ENCODE results near the gene SV2A.

DNA sequence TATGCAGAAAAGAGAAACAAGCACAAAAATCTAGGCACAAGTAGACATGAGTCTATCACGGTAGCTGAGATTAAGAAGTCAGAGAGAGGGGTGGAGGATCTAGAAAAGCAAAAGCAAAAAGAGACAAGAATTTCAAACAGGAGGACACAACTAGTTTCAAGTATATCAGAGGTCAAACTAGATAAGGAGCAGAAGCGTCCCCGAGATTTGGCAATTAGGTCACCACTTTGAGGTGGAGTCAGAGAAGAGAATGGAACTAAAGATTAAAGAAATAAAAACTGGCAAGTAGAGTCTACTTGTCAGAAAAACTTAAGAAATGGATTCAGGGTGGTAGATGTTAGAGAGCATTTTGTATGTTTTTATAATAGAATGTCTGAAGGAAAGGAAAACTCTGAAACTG lies 7.7 kb upstream of the SV2A start:
- no peak for TF ChIP-seq GATA2 (IDR thresholded peaks at IDR 0.05; ENCODE audit: low read depth, low read length)
- TF ChIP-seq GATA3 (IDR thresholded peaks at IDR 0.05; ENCODE audit: low read depth, low read length), result no peak
